ENCODE results near the gene CDH2.

- TF ChIP-seq POLR2A (IDR thresholded peaks at IDR 0.05) (no peak), POLR2AphosphoS5 (IDR thresholded peaks at IDR 0.05) (no peak), CTCF (IDR thresholded peaks at IDR 0.05) (no peak), EP300 (IDR thresholded peaks at IDR 0.05) (no peak)
These were observed 191.1 kb downstream of the CDH2 start for GRCh38 chr18:27985832-27986231.
